HCT116 (cell line): ENCODE results near the gene EP400. TPM values are rescaled to one million over a fixed set of nuclear protein-coding genes. Genes with fewer than 3 reads are reported as not detected.

ENCODE experiments used
- ATAC-seq: fragments of 200-7000 bp; cut with Tn5 transposase; 2 replicates; pipeline ENCODE4 v1.9.1; 2020; ENCODE audit warnings: mild to moderate bottlenecking, moderate library complexity
- BruUV-seq: library from RNA; stranded (reverse); fragments of 400-500 nt; replicated peaks from 2 replicates; lab custom pipeline; 2021; lab: Mats Ljungman, UMichigan
- CTCF ChIA-PET: fragments of 300-600 bp; sonication (Branson Sonifier 250); formaldehyde crosslinking; loops from one replicate; lab custom pipeline; 2021; ENCODE audit warnings: antibody characterized with exemption; lab: Charles Lee
- POLR2A ChIA-PET: fragments of 300-600, 350-600 bp; sonication (Branson Sonifier 250); formaldehyde crosslinking; loops from one replicate; lab custom pipeline; 2021; ENCODE audit warnings: antibody characterized with exemption; lab: Charles Lee
- RAD21 ChIA-PET, 2 experiments: fragments of 300-600 bp; sonication (Branson Sonifier 250); formaldehyde crosslinking; loops; one replicate each; lab custom pipeline; 2023; ENCODE audit warnings: low total read pairs in 2 of 2; ENCODE audit not compliant: uncharacterized antibody in 2 of 2, unreplicated experiment in 2 of 2, low non-redundant PET in 1 of 2; lab: Charles Lee
- DNase-seq: peaks from one replicate; pipeline ENCODE4 v3.0.0-alpha.2; 2010; ENCODE audit warnings: low read depth, low spot score
- H2AFZ ChIP-seq: fragments of 200-600 bp; shearing (Covaris generic), sonication (generic); 2 replicates; pipeline ENCODE4 v1.6.1; 2017; ENCODE audit warnings: low read depth, mixed run types, mixed read lengths, antibody characterized with exemption, low read length; ENCODE audit not compliant: poor library complexity, severe bottlenecking
- H3K27ac ChIP-seq: 2 replicates; pipeline ENCODE4 v1.5.1; 2012; ENCODE audit warnings: low read depth, low read length
- H3K27me3 ChIP-seq: fragments of 200-600 bp; sonication (generic); 2 replicates; pipeline ENCODE4 v1.6.1; 2016; ENCODE audit warnings: mixed run types, low read length, mixed read lengths; ENCODE audit not compliant: insufficient read depth
- H3K36me3 ChIP-seq, 2 experiments: fragments of 200-500 bp in 1 of 2; fragments of 200-600 bp in 1 of 2; sonication (Bioruptor generic) in 1 of 2; sonication (generic) in 1 of 2; 2 replicates each; pipeline versions ENCODE4 v1.5.1 to v1.6.1; 2014 to 2016; ENCODE audit warnings: low read length in 2 of 2, inconsistent platforms in 1 of 2, mixed read lengths in 1 of 2, mixed run types in 1 of 2; ENCODE audit not compliant: insufficient read depth in 2 of 2, control insufficient read depth in 1 of 2
- H3K4me1 ChIP-seq, 2 experiments: fragments of 200-600 bp in 1 of 2; sonication (generic) in 1 of 2; 2 replicates each; pipeline versions ENCODE4 v1.5.1 to v1.6.1; 2012 to 2017; ENCODE audit warnings: low read length in 2 of 2, inconsistent platforms in 1 of 2, mild to moderate bottlenecking in 1 of 2, mixed read lengths in 1 of 2, mixed run types in 1 of 2, moderate library complexity in 1 of 2; ENCODE audit not compliant: insufficient read depth in 2 of 2, control insufficient read depth in 1 of 2
- H3K4me2 ChIP-seq: fragments of 200-600 bp; sonication (generic); 2 replicates; pipeline ENCODE4 v1.6.1; 2017; ENCODE audit warnings: mixed run types, low read length, mixed read lengths
- H3K4me3 ChIP-seq, 2 experiments: fragments of 200-600 bp in 1 of 2; sonication (generic) in 1 of 2; replicated peaks in 1 of 2; 2 replicates each; pipeline ENCODE4 v1.5.1; 2011 to 2016; ENCODE audit warnings: low read length in 2 of 2, control low read depth in 1 of 2, low read depth in 1 of 2, mild to moderate bottlenecking in 1 of 2, mixed read lengths in 1 of 2, mixed run types in 1 of 2
- H3K79me2 ChIP-seq: fragments of 200-600 bp; sonication (generic); 2 replicates; pipeline ENCODE4 v1.6.1; 2017; ENCODE audit warnings: mild to moderate bottlenecking, mixed run types, low read length, moderate library complexity, mixed read lengths; ENCODE audit not compliant: insufficient read depth
- H3K9ac ChIP-seq: fragments of 200-600 bp; sonication (generic); 2 replicates; pipeline ENCODE4 v1.6.1; 2016; ENCODE audit warnings: low read length, mixed read lengths
- H3K9me2 ChIP-seq: fragments of 200-600 bp; sonication (generic), shearing (Covaris generic); 2 replicates; pipeline ENCODE4 v1.6.1; 2017; ENCODE audit warnings: mixed run types, mild to moderate bottlenecking, moderate library complexity; ENCODE audit not compliant: insufficient read depth
- H3K9me3 ChIP-seq, 2 experiments: fragments of 200-500 bp in 1 of 2; fragments of 200-600 bp in 1 of 2; sonication (Bioruptor generic) in 1 of 2; sonication (generic) in 1 of 2; 2 replicates each; pipeline ENCODE4 v1.6.1; 2014 to 2017; ENCODE audit warnings: low read length in 2 of 2, mixed read lengths in 2 of 2, inconsistent platforms in 1 of 2, low read depth in 1 of 2, mild to moderate bottlenecking in 1 of 2, mixed run types in 1 of 2, moderate library complexity in 1 of 2; ENCODE audit not compliant: control insufficient read depth in 1 of 2, insufficient read depth in 1 of 2
- H4K20me1 ChIP-seq: fragments of 200-600 bp; sonication (generic), shearing (Covaris generic); 2 replicates; pipeline ENCODE4 v1.6.1; 2017; ENCODE audit warnings: mixed run types, mild to moderate bottlenecking, moderate library complexity; ENCODE audit not compliant: insufficient read depth
- CBX3 ChIP-seq: IDR thresholded peaks from 2 replicates; pipeline ENCODE4 v1.6.1; 2012; ENCODE audit warnings: low read depth
- CEBPB ChIP-seq: IDR thresholded peaks from 2 replicates; pipeline ENCODE4 v1.6.1; 2012; ENCODE audit warnings: low read depth
- EZH2 ChIP-seq: fragments of 200-600 bp; sonication (generic); IDR thresholded peaks from 2 replicates; pipeline ENCODE4 v1.6.1; 2017; ENCODE audit warnings: antibody characterized with exemption, mixed run types
- JUND ChIP-seq: IDR thresholded peaks from 2 replicates; pipeline ENCODE4 v1.6.1; 2012
- POLR2A ChIP-seq: IDR thresholded peaks from 2 replicates; pipeline ENCODE4 v1.7.0; 2011; ENCODE audit warnings: borderline replicate concordance; ENCODE audit not compliant: insufficient read depth, insufficient read length; ENCODE audit errors: extremely low read depth
- RAD21 ChIP-seq: IDR thresholded peaks from 2 replicates; pipeline ENCODE4 v1.6.1; 2012; ENCODE audit warnings: low read depth, mild to moderate bottlenecking
- REST ChIP-seq: IDR thresholded peaks from 2 replicates; pipeline ENCODE4 v1.6.1; 2012; ENCODE audit warnings: low read depth
- SIN3A ChIP-seq: IDR thresholded peaks from 2 replicates; pipeline ENCODE4 v1.6.1; 2012; ENCODE audit warnings: low read depth
- YY1 ChIP-seq: IDR thresholded peaks from 2 replicates; pipeline ENCODE4 v1.6.1; 2011; ENCODE audit warnings: low read length, low read depth, moderate library complexity, mild to moderate bottlenecking; ENCODE audit not compliant: insufficient replicate concordance; ENCODE audit errors: extremely low read depth
- ZNF274 ChIP-seq: fragments of 200-500 bp; sonication (Bioruptor generic); IDR thresholded peaks from 2 replicates; pipeline ENCODE4 v1.6.1; 2014; ENCODE audit warnings: mild to moderate bottlenecking, low read depth, low read length, inconsistent platforms
- intact Hi-C: fragments of 100-400 bp; cut with micrococcal nuclease; formaldehyde crosslinking; loops from 2 replicates; pipeline ENCODE4 v1.10.0; 2022
- total RNA-seq: library from RNA; stranded (reverse); gene quantifications from one replicate; pipeline ENCODE4 v1.2.1, GENCODE V29; 2021; ENCODE audit not compliant: unreplicated experiment

The EP400 gene
- total RNA-seq, 1 experiment from 2014 or later: 54.5 TPM

GRCh38 chr12:131944601-131945251, 5.0 kb upstream of the EP400 start:
- peaks cover 3 to 9% of the 10 kb centered on the region in 2 experiments; a peak in 3 of 4 replicates for H3K4me1 ChIP-seq
- H4K20me1 ChIP-seq: no peaks in the 10 kb centered on the region
- no peaks in the 10 kb centered on the region for H3K9me3 ChIP-seq
- ATAC-seq: no peak
- no peaks in the 10 kb centered on the region for H3K9me2 ChIP-seq
- H3K9ac ChIP-seq: no peak overlapping the region
- intact Hi-C loops: loop anchor here (5.0 kb wide), 1 partner anchor 82 kb away; no protein-coding TSS in a partner anchor
- no peak overlapping the region for H3K4me2 ChIP-seq
- no peaks in the 10 kb centered on the region for H3K79me2 ChIP-seq
- ChIA-PET RAD21 (no interaction called here), POLR2A (no interaction called here), CTCF (no interaction called here)
- no peak overlapping the region for H3K27ac ChIP-seq
- H2AFZ ChIP-seq: no peak overlapping the region
- no peaks in the 10 kb centered on the region for H3K27me3 ChIP-seq
- peaks cover 18 to 26% of the 10 kb centered on the region in 2 experiments; a peak in 3 of 4 replicates for H3K36me3 ChIP-seq
- BruUV-seq: no TSS peak
- DNase-seq: no peak
- no peak overlapping the region for H3K4me3 ChIP-seq
- no peak for TF ChIP-seq EZH2
- TF ChIP-seq CBX3: no peak
- TF ChIP-seq YY1: no peak
- no peak for TF ChIP-seq CEBPB
- no peak for TF ChIP-seq JUND

GRCh38 chr12:131946757-131947156, 3.0 kb upstream of the EP400 start:
- no peak for DNase-seq
- intact Hi-C loops: loop anchor here (5.0 kb wide), 1 partner anchor 84 kb away; no protein-coding TSS in a partner anchor
- Histone ChIP-seq H3K36me3 (peaks cover 11 to 13% of the 10 kb centered on the region in 2 experiments; a peak in 3 of 4 replicates), H2AFZ (no peak overlapping the region), H3K4me3 (no peak overlapping the region), H3K9me3 (no peaks in the 10 kb centered on the region), H3K9ac (no peak overlapping the region), H3K27me3 (no peaks in the 10 kb centered on the region), H3K79me2 (peaks cover 18% of the 10 kb centered on the region), H4K20me1 (no peaks in the 10 kb centered on the region), H3K4me1 (peaks cover 3 to 16% of the 10 kb centered on the region in 2 experiments; a peak in 3 of 4 replicates), H3K27ac (no peak overlapping the region), H3K9me2 (no peaks in the 10 kb centered on the region), H3K4me2 (no peak overlapping the region)
- ChIA-PET RAD21 (no interaction called here), POLR2A (no interaction called here), CTCF (no interaction called here)
- TF ChIP-seq REST (no peak), SIN3A (no peak), ZNF274 (no peak), POLR2A (no peak), RAD21 (no peak), EZH2 (no peak)
- no peak for ATAC-seq
- no TSS peak for BruUV-seq
